ENCODE results near the gene CPNE2.
"Not testable (repeated sequence)": the region's sequence is repeated elsewhere in the genome, so short reads cannot be mapped to it uniquely, and the experiment has no call there.

CPNE2 gene

GRCh38 chr16:57060323-57061083, 31.9 kb upstream of the CPNE2 start:
- TF ChIP-seq, protein P1, sequence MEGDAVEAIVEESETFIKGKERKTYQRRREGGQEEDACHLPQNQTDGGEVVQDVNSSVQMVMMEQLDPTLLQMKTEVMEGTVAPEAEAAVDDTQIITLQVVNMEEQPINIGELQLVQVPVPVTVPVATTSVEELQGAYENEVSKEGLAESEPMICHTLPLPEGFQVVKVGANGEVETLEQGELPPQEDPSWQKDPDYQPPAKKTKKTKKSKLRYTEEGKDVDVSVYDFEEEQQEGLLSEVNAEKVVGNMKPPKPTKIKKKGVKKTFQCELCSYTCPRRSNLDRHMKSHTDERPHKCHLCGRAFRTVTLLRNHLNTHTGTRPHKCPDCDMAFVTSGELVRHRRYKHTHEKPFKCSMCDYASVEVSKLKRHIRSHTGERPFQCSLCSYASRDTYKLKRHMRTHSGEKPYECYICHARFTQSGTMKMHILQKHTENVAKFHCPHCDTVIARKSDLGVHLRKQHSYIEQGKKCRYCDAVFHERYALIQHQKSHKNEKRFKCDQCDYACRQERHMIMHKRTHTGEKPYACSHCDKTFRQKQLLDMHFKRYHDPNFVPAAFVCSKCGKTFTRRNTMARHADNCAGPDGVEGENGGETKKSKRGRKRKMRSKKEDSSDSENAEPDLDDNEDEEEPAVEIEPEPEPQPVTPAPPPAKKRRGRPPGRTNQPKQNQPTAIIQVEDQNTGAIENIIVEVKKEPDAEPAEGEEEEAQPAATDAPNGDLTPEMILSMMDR (IDR thresholded peaks at IDR 0.05; ENCODE audit: low read depth, low read length, missing control alignments): no peak
- DNase-seq (ENCODE audit: low read depth): no peak
- no peak overlapping the region for H3K4me3 ChIP-seq (ENCODE audit: low read depth, low read length)

DNA sequence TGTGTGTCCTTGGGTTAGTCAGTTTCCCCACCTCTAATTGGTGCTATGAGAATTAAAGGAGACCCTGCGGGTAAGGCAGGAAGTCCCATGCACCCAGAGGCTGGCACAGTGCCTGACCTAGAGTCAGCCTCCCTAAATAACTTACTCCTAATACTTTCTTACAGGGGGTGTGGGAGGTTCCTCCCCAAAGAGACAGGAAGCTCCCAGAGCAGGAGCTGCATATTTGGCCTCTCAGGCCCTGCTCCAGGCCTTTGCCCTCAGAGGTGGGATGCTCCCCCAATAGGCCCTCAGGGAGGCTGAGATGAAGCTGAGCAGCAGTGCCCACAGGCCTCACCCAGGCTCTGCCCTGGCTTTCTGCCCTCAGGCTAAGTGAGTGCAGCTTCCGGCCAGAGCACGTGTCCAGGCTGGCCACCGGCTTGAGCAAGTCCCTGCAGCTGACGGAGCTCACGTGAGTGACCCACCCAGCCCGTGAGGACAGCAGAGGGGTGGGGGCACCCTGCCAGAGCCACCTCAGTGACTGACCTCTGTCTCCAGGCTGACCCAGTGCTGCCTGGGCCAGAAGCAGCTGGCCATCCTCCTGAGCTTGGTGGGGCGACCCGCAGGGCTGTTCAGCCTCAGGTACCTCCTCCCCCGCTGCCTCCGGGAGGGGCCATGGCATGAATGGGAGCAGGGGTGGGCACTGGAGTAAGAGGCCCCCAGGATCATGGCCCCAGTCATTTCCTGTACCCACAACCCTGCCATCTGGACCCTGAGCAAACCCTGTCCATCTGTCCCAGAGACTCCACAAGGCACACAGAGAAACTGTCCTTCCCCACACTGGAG, 31.1 kb upstream of the CPNE2 start:
- H3K4me3 ChIP-seq (ENCODE audit: low read depth, low read length): no peak overlapping the region
- no peak for DNase-seq (ENCODE audit: low read depth)
- TF ChIP-seq, protein P1 (IDR thresholded peaks at IDR 0.05; ENCODE audit: low read depth, low read length, missing control alignments): no peak

DNA sequence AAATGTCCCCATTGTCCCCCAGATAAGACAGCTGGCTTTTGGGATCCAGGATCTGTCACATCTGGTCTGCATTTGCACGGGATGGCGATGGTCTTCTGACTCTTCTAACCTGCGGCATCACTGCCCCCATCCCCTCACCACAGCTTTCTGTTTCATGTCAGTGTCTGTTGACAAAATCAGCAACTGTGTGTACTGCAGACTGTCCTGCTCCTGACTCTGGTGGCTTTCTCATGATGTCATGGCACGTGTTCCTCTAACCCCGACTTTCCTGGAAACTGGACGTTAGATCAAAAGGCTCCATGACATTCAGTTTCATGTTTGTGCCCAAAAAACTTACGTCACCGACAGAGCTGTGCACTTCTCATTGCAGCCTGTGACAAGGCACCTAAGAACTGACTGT, 30.1 kb upstream of the CPNE2 start:
- no peak for DNase-seq (ENCODE audit: low read depth)
- H3K4me3 ChIP-seq (ENCODE audit: low read depth, low read length): no peak overlapping the region
- TF ChIP-seq, protein P1 (IDR thresholded peaks at IDR 0.05; ENCODE audit: low read depth, low read length, missing control alignments): no peak

DNA sequence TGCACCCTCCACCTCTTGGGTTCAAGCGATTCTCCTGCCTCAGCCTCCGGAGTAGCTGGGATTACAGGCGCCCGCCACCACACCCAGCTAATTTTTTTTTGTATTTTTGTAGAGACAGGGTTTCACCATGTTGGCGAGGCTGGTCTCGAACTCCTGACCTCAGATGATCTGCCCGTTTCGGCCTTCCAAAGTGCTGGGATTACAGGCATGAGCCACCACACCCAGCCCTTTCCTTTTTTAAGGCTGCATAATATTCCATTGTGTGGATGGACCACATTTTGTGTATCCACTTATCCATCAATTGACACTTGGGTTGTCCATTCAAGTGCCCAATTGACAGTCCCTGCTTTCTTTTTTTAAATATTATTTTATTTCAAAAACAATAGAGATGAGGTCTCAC, 29.2 kb upstream of the CPNE2 start:
- not testable (repeated sequence) for DNase-seq (ENCODE audit: low read depth); H3K4me3 ChIP-seq (ENCODE audit: low read depth, low read length)

DNA sequence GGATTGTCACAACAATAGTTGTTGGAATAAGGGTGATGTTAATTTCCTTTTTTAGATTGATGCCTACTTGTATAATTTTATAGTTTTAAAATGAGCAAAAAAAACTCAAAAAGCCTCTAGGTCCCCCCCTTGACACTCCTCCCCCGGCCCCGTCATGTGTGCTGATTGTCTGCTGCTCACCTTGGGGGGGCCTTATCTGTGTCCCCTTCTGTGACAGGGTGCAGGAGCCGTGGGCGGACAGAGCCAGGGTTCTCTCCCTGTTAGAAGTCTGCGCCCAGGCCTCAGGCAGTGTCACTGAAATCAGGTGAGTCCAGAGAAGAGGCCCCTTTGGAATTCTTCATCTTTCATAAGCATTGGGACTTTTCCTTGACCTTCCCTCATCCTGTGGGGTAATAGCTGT, 27.4 kb upstream of the CPNE2 start:
- TF ChIP-seq, protein P1 (IDR thresholded peaks at IDR 0.05; ENCODE audit: low read depth, low read length, missing control alignments): no peak
- H3K4me3 ChIP-seq (ENCODE audit: low read depth, low read length): no peak overlapping the region
- no peak for DNase-seq (ENCODE audit: low read depth)

DNA sequence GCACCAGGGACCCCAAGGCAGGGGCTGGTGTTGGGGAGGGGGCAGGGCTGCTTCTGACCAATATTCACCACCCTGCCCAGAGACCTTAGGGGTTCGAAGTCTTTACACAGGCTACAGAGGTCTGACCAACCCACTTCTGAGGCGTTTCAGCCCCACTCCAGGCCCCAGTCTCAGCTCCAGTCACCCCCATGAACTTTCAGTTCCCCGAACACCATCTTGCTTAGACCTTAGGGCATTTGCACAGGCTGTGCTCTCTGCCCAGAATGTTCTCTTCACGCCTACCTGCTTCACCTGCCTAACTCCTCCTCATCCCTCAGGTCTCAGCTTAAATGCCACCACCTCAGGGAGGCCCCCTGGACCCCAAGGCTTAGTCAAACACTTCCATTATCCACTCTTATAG, 25.8 kb upstream of the CPNE2 start:
- TF ChIP-seq, protein P1 (IDR thresholded peaks at IDR 0.05; ENCODE audit: low read depth, low read length, missing control alignments): no peak
- no peak overlapping the region for H3K4me3 ChIP-seq (ENCODE audit: low read depth, low read length)
- DNase-seq (ENCODE audit: low read depth): no peak

DNA sequence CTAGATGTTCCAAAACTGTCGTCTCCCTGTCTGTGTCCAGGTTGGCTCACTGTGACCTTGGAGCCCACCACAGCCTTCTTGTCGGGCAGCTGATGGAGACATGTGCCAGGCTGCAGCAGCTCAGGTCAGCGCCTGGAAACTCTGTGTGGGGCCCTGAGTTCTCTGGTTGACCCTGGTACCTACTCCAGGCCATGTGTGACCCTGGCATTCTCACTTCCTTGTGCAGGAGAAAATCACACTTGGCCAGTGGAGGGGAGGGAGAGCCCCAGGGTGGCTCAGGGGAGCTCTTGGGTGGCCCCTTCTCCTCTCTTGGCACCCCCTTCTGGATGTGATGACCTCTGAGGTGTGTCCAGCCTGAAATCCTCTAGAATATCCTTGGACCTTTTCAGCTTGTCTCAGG, 25.0 kb upstream of the CPNE2 start:
- DNase-seq (ENCODE audit: low read depth): no peak
- TF ChIP-seq, protein P1 (IDR thresholded peaks at IDR 0.05; ENCODE audit: low read depth, low read length, missing control alignments): no peak
- H3K4me3 ChIP-seq (ENCODE audit: low read depth, low read length): no peak overlapping the region

Measured in GM12864 (cell line).